GM10847 (cell line): ENCODE measurements around the gene RSPH1.

Experiments
- POLR2A ChIP-seq: IDR thresholded peaks from 2 replicates; pipeline ENCODE4 v1.6.1; 2011; ENCODE audit not compliant: insufficient read length; ENCODE audit errors: extremely low read depth

RSPH1 gene

GRCh38 chr21:42535602-42536171, 39.7 kb upstream of the RSPH1 start:
- no peak for TF ChIP-seq POLR2A

GRCh38 chr21:42534421-42535378, 38.7 kb upstream of the RSPH1 start:
- TF ChIP-seq POLR2A: no peak

GRCh38 chr21:42533963-42534355, 37.9 kb upstream of the RSPH1 start:
- TF ChIP-seq POLR2A: no peak

GRCh38 chr21:42533306-42533962, 37.4 kb upstream of the RSPH1 start:
- no peak for TF ChIP-seq POLR2A

GRCh38 chr21:42532466-42533181, 36.6 kb upstream of the RSPH1 start:
- TF ChIP-seq POLR2A: no peak

GRCh38 chr21:42531771-42532170, 35.7 kb upstream of the RSPH1 start:
- TF ChIP-seq POLR2A: no peak

GRCh38 chr21:42530167-42530518, 34.1 kb upstream of the RSPH1 start:
- TF ChIP-seq POLR2A: no peak

GRCh38 chr21:42527489-42528158, 31.6 kb upstream of the RSPH1 start:
- no peak for TF ChIP-seq POLR2A

GRCh38 chr21:42527127-42527488, 31.1 kb upstream of the RSPH1 start:
- TF ChIP-seq POLR2A: no peak

- no peak for TF ChIP-seq POLR2A
Measured at GRCh38 chr21:42526379-42526727, 30.3 kb upstream of the RSPH1 start.

- TF ChIP-seq POLR2A: no peak
Measured at GRCh38 chr21:42525676-42526378, 29.8 kb upstream of the RSPH1 start.

GRCh38 chr21:42525029-42525581, 29.1 kb upstream of the RSPH1 start:
- no peak for TF ChIP-seq POLR2A

GRCh38 chr21:42524341-42525028, 28.5 kb upstream of the RSPH1 start:
- no peak for TF ChIP-seq POLR2A

GRCh38 chr21:42523941-42524340, 27.9 kb upstream of the RSPH1 start:
- TF ChIP-seq POLR2A: no peak
